WTC11 (cell line): Measurements from ENCODE around the gene GCK. TPM values are rescaled to one million over a fixed set of nuclear protein-coding genes. Genes with fewer than 3 reads are reported as not detected.

Source experiments
- ATAC-seq: fragments of 200-7000 bp; cut with Tn5 transposase; 2 replicates; pipeline ENCODE4 v1.10.0; 2021; ENCODE audit warnings: mild to moderate bottlenecking, moderate library complexity
- CTCF ChIA-PET: fragments of 300-600 bp; sonication (Branson Sonifier 250); formaldehyde crosslinking; loops from one replicate; lab custom pipeline; 2021; ENCODE audit warnings: antibody characterized with exemption; lab: Charles Lee
- POLR2A ChIA-PET: fragments of 350-600 bp; sonication (Branson Sonifier 250); formaldehyde crosslinking; loops from one replicate; lab custom pipeline; 2021; ENCODE audit warnings: antibody characterized with exemption; lab: Charles Lee
- DNase-seq: peaks from one replicate; pipeline ENCODE4 v3.0.0; 2021; ENCODE audit warnings: low spot score
- H3K27ac Mint-ChIP-seq: 2 replicates; pipeline ENCODE4 v1.8.0; 2021; ENCODE audit warnings: mixed read lengths
- H3K27me3 Mint-ChIP-seq: 2 replicates; pipeline ENCODE4 v1.8.0; 2021; ENCODE audit warnings: low read depth, mild to moderate bottlenecking, moderate library complexity, mixed read lengths
- H3K36me3 Mint-ChIP-seq: 2 replicates; pipeline ENCODE4 v1.8.0; 2021; ENCODE audit warnings: mixed read lengths
- H3K4me1 Mint-ChIP-seq: 2 replicates; pipeline ENCODE4 v1.8.0; 2022; ENCODE audit warnings: mixed read lengths
- H3K4me3 Mint-ChIP-seq: 2 replicates; pipeline ENCODE4 v1.8.0; 2021; ENCODE audit warnings: mild to moderate bottlenecking, moderate library complexity, mixed read lengths
- H3K9me3 Mint-ChIP-seq: 2 replicates; pipeline ENCODE4 v1.8.0; 2021; ENCODE audit warnings: mixed read lengths
- AFF4 ChIP-seq: sonication (generic); formaldehyde crosslinking; IDR thresholded peaks from 2 replicates; pipeline ENCODE4 v1.8.1; 2023; ENCODE audit warnings: mild to moderate bottlenecking, missing genetic modification reagents, borderline replicate concordance
- E2F1 ChIP-seq: sonication (generic); formaldehyde crosslinking; IDR thresholded peaks from 2 replicates; pipeline ENCODE4 v1.8.0; 2022; ENCODE audit warnings: mild to moderate bottlenecking, missing genetic modification reagents
- FOXJ3 ChIP-seq: sonication (generic); formaldehyde crosslinking; IDR thresholded peaks from 2 replicates; pipeline ENCODE4 v1.9.0; 2021; ENCODE audit warnings: missing genetic modification reagents, mild to moderate bottlenecking, borderline replicate concordance
- FOXK1 ChIP-seq: sonication (generic); formaldehyde crosslinking; IDR thresholded peaks from 2 replicates; pipeline ENCODE4 v1.8.0; 2022; ENCODE audit warnings: mild to moderate bottlenecking, moderate library complexity, missing genetic modification reagents
- JAZF1 ChIP-seq: fragments of 250-450 bp; sonication (Bioruptor Pico); IDR thresholded peaks from 2 replicates; pipeline ENCODE4 v1.9.0; 2021; ENCODE audit warnings: moderate library complexity, mild to moderate bottlenecking, inconsistent platforms
- KAT7 ChIP-seq: sonication (generic); formaldehyde crosslinking; IDR thresholded peaks from 2 replicates; pipeline ENCODE4 v1.8.1; 2023; ENCODE audit warnings: missing genetic modification reagents, mild to moderate bottlenecking, borderline replicate concordance
- MAX ChIP-seq: sonication (generic); formaldehyde crosslinking; IDR thresholded peaks from 2 replicates; pipeline ENCODE4 v1.8.0; 2022; ENCODE audit warnings: mild to moderate bottlenecking, missing genetic modification reagents
- MYBL2 ChIP-seq: sonication (generic); formaldehyde crosslinking; IDR thresholded peaks from 2 replicates; pipeline ENCODE4 v1.8.1; 2023; ENCODE audit warnings: mild to moderate bottlenecking, moderate library complexity, missing genetic modification reagents
- NR2C2 ChIP-seq: sonication (generic); formaldehyde crosslinking; IDR thresholded peaks from 2 replicates; pipeline ENCODE4 v1.8.0; 2022; ENCODE audit warnings: mild to moderate bottlenecking, missing genetic modification reagents
- OVOL2 ChIP-seq: fragments of 250-450 bp; sonication (Bioruptor Pico); IDR thresholded peaks from 2 replicates; pipeline ENCODE4 v1.9.0; 2021; ENCODE audit warnings: mild to moderate bottlenecking, borderline replicate concordance
- PREB ChIP-seq: sonication (generic); formaldehyde crosslinking; IDR thresholded peaks from 2 replicates; pipeline ENCODE4 v1.8.1; 2022; ENCODE audit warnings: mild to moderate bottlenecking, missing genetic modification reagents, moderate library complexity, borderline replicate concordance
- SMAD4 ChIP-seq: sonication (generic); formaldehyde crosslinking; IDR thresholded peaks from 2 replicates; pipeline ENCODE4 v1.8.0; 2022; ENCODE audit warnings: mild to moderate bottlenecking, missing genetic modification reagents
- SOX15 ChIP-seq: fragments of 250-450 bp; sonication (Bioruptor Pico); IDR thresholded peaks from 2 replicates; pipeline ENCODE4 v1.9.0; 2021; ENCODE audit warnings: mild to moderate bottlenecking
- USF1 ChIP-seq: sonication (generic); formaldehyde crosslinking; IDR thresholded peaks from 2 replicates; pipeline ENCODE4 v1.8.0; 2022; ENCODE audit warnings: mild to moderate bottlenecking, missing genetic modification reagents
- ZNF232 ChIP-seq: sonication (generic); formaldehyde crosslinking; IDR thresholded peaks from 2 replicates; pipeline ENCODE4 v1.8.0; 2022; ENCODE audit warnings: mild to moderate bottlenecking, missing genetic modification reagents
- ZNF423 ChIP-seq: fragments of 250-450 bp; sonication (Bioruptor Pico); IDR thresholded peaks from 2 replicates; pipeline ENCODE4 v2.1.2; 2022; ENCODE audit warnings: mild to moderate bottlenecking, moderate library complexity
- ZNF532 ChIP-seq: fragments of 250-450 bp; sonication (Bioruptor Pico); IDR thresholded peaks from 2 replicates; pipeline ENCODE4 v1.9.0; 2021; ENCODE audit warnings: mild to moderate bottlenecking, borderline replicate concordance
- total RNA-seq: library from RNA; stranded (reverse); gene quantifications from 3 replicates; pipeline ENCODE4 v1.2.3, GENCODE V29; 2021
- TF ChIP-seq, protein P1 (sequence below): sonication (generic); formaldehyde crosslinking; conservative IDR thresholded peaks from 2 replicates; pipeline ENCODE4 v1.8.1; 2022; ENCODE audit warnings: mild to moderate bottlenecking, missing genetic modification reagents
- TF ChIP-seq, protein P2 (sequence below): fragments of 250-450 bp; sonication (Bioruptor Pico); conservative IDR thresholded peaks from 2 replicates; pipeline ENCODE4 v1.9.0; 2021; ENCODE audit warnings: mild to moderate bottlenecking

GCK gene
- total RNA-seq, 1 experiment from 2014 or later: 3.3 TPM

DNA sequence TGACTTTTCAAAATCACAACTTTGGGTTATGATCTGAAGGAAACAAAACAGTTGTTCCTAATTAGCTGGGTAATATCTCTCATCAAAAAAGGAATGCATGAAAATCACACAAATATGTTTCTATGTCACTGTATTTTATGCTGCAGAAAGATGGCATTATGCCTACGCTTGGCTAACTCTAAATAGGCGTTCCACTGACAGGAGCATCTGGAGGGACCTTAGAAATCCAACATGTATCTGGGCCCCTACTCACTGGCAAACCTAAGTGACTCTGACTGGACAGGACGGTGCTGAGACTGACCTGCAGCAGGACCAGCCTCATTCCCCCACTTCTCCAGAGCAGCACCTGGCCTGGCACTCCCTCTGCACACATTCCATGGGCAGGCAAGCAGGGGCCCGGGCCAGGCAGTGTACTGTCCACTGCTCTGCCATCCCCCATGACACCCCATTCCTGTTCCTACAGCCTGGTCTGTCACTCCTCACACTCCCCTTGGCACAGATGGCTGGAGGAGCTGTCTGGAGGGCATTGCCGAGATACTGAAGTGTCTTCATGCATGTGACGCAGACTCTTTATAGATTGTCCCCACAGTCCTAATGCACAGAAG is 45.5 kb downstream of the GCK start:
- ATAC-seq: no peak
- H3K36me3 Mint-ChIP-seq: no peaks in the 10 kb centered on the region
- CTCF ChIA-PET: no interaction called here
- no peak overlapping the region for H3K27ac Mint-ChIP-seq
- H3K27me3 Mint-ChIP-seq: peaks cover 41% of the 10 kb centered on the region
- no peaks in the 10 kb centered on the region for H3K9me3 Mint-ChIP-seq
- POLR2A ChIA-PET: no interaction called here
- TF ChIP-seq USF1: no peak
- TF ChIP-seq AFF4 (CRISPR knock-in tag): no peak
- no peak for TF ChIP-seq ZNF232 (CRISPR knock-in tag)
- TF ChIP-seq MYBL2: no peak
- no peak for TF ChIP-seq JAZF1 (CRISPR knock-in tag)
- no peak for TF ChIP-seq MAX (CRISPR knock-in tag)
- no peak for TF ChIP-seq FOXK1
- TF ChIP-seq KAT7 (CRISPR knock-in tag): no peak
- H3K4me1 Mint-ChIP-seq: peaks cover 21% of the 10 kb centered on the region
- no peak for DNase-seq
- H3K4me3 Mint-ChIP-seq: no peak overlapping the region

GRCh38 chr7:44142028-44142427 is 47.2 kb downstream of the GCK start:
- Mint-ChIP-seq H3K4me3 (no peak overlapping the region), H3K4me1 (peaks cover 15% of the 10 kb centered on the region), H3K27me3 (peaks cover 38% of the 10 kb centered on the region), H3K36me3 (no peaks in the 10 kb centered on the region), H3K27ac (no peak overlapping the region), H3K9me3 (no peaks in the 10 kb centered on the region)
- POLR2A ChIA-PET: no interaction called here
- DNase-seq (no peak), ATAC-seq (no peak)
- CTCF ChIA-PET: interaction anchor here (0.6 to 0.9 kb wide), 3 partner anchors 44 to 393 kb away, joined by 3 to 4 read pairs (median 3); no protein-coding TSS in a partner anchor
- TF ChIP-seq PREB: no peak
- TF ChIP-seq SMAD4 (CRISPR knock-in tag): no peak
- TF ChIP-seq E2F1: no peak
- no peak for TF ChIP-seq ZNF532 (CRISPR knock-in tag)
- TF ChIP-seq SOX15: no peak
- TF ChIP-seq NR2C2: no peak
- no peak for TF ChIP-seq ZNF423
- no peak for TF ChIP-seq FOXJ3 (CRISPR knock-in tag)
- no peak for TF ChIP-seq KAT7 (CRISPR knock-in tag)
- TF ChIP-seq USF1: no peak
- TF ChIP-seq OVOL2 (CRISPR knock-in tag): no peak
- TF ChIP-seq, protein P1, sequence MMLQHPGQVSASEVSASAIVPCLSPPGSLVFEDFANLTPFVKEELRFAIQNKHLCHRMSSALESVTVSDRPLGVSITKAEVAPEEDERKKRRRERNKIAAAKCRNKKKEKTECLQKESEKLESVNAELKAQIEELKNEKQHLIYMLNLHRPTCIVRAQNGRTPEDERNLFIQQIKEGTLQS (CRISPR knock-in tag): no peak
- TF ChIP-seq, protein P2, sequence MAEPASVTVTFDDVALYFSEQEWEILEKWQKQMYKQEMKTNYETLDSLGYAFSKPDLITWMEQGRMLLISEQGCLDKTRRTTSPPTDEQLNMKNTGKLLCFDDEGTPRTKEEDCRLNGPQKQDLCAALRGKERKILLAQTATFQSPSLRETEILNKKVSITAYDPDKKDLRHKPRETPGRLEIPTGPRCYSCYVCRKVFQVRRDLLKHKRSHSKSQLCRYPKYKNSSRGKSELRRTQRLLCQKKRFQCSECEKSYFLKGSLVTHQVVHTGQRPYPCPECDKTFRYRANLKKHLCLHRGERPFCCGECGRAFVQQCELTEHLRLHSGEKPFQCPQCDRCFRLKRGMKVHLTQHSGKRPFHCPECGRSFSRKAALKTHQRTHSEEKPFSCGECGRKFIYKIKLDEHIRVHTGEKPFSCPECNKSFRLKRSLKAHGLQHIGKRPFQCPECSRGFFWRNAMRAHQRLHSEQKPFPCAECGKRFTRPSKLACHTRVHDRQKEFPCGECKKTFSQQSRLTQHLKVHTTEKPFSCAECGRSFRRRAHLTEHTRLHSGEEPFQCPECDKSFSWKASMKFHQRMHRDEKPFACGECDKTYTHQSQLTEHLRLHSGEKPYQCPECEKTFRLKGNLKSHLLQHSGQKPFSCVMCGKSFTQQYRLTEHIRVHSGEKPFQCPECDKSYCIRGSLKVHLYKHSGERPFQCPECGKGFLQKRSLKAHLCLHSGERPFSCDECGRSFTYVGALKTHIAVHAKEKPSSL (CRISPR knock-in tag): no peak
